Uterus (tissue), 4 donors: Measurements from ENCODE around the gene SLC25A26. TPM values are rescaled to one million over a fixed set of nuclear protein-coding genes. Genes with fewer than 3 reads are reported as not detected.

ENCODE experiments used
- DNase-seq, 2 donors: peaks; one replicate each; pipeline ENCODE4 v3.0.0-alpha.2; 2019 to 2020
- H3K27ac ChIP-seq, 2 donors: fragments of 200-600 bp; sonication (generic); 1 replicate in 1 of 2; 2 replicates in 1 of 2; pipeline ENCODE4 v1.5.1; 2016 to 2018
- H3K27me3 ChIP-seq, 2 donors: fragments of 200-600 bp; sonication (generic); one replicate each; pipeline ENCODE4 v1.5.1; 2018 to 2019; ENCODE audit warnings: control low read depth in 1 of 2
- H3K36me3 ChIP-seq, 2 donors: fragments of 200-600 bp; sonication (generic); one replicate each; pipeline ENCODE4 v1.5.1; 2019; ENCODE audit warnings: control low read depth in 1 of 2
- H3K4me1 ChIP-seq, 2 donors: fragments of 200-600 bp; sonication (generic); one replicate each; pipeline ENCODE4 v1.5.1; 2018 to 2019; ENCODE audit warnings: control low read depth in 1 of 2
- H3K4me3 ChIP-seq, 2 donors: fragments of 200-600 bp; sonication (generic); 1 replicate in 1 of 2; 2 replicates in 1 of 2; pipeline ENCODE4 v1.5.1; 2018 to 2019; ENCODE audit warnings: mild to moderate bottlenecking in 1 of 2
- H3K9me3 ChIP-seq, 2 donors: fragments of 200-600 bp; sonication (generic); one replicate each; pipeline ENCODE4 v1.5.1; 2019; ENCODE audit warnings: control low read depth in 1 of 2
- CTCF ChIP-seq, 4 experiments: fragments of 200-600 bp in 2 of 4; fragments of 450-650 bp in 2 of 4; sonication (generic) in 2 of 4; IDR thresholded peaks; one replicate each; pipeline ENCODE4 v1.5.1; 2016 to 2019; ENCODE audit warnings: antibody characterized with exemption in 4 of 4, mild to moderate bottlenecking in 2 of 4, moderate library complexity in 1 of 4
- POLR2A ChIP-seq, 2 donors: fragments of 450-650 bp; IDR thresholded peaks; one replicate each; pipeline ENCODE4 v1.6.1; 2016; ENCODE audit warnings: antibody characterized with exemption in 2 of 2, mild to moderate bottlenecking in 1 of 2, moderate library complexity in 1 of 2
- intact Hi-C: fragments of 100-400 bp; cut with DNase I; formaldehyde crosslinking; loops from one replicate; pipeline ENCODE4 v1.15.1; 2023; ENCODE audit warnings: low total_unique reads
- total RNA-seq, 4 donors: library from RNA; depleted of rRNA in 3 of 4; stranded (reverse); fragments of >200 nt in 3 of 4; gene quantifications; one replicate each; pipeline versions ENCODE4 v1.1.0 to v1.2.4, GENCODE V29; 2014 to 2023
- donor health status: DM: yes; HTN: yes; CAD: no.

SLC25A26 gene
- total RNA-seq, 4 donors from 2014 or later: 10.6 to 24.9 (median 17.8) TPM

- TF ChIP-seq POLR2A (IDR thresholded peaks at IDR 0.05) (no peak), CTCF (IDR thresholded peaks at IDR 0.05) (no peak)
- Histone ChIP-seq H3K4me3 (no peak overlapping the region), H3K27ac (peak overlapping the region in 1 of 2 donors; percentile 53), H3K9me3 (no peaks in the 10 kb centered on the region), H3K4me1 (peaks cover 10 to 16% of the 10 kb centered on the region in 2 donors), H3K36me3 (no peaks in the 10 kb centered on the region), H3K27me3 (no peaks in the 10 kb centered on the region)
- DNase-seq: no peak
- intact Hi-C loops: no loop called here
Measured at GRCh38 chr3:66394753-66395249, 174.0 kb downstream of the SLC25A26 start.

- no peaks in the 10 kb centered on the region for H3K36me3 ChIP-seq
Measured at GRCh38 chr3:66395635-66396034, 174.8 kb downstream of the SLC25A26 start.

GRCh38 chr3:66396161-66396760, 175.5 kb downstream of the SLC25A26 start:
- intact Hi-C loops: no loop called here
- H3K36me3 ChIP-seq: no peaks in the 10 kb centered on the region
- TF ChIP-seq CTCF (IDR thresholded peaks at IDR 0.05) (no peak), POLR2A (IDR thresholded peaks at IDR 0.05) (no peak)
- H3K27ac ChIP-seq: no peak overlapping the region
- H3K9me3 ChIP-seq: no peaks in the 10 kb centered on the region
- DNase-seq: no peak
- H3K4me1 ChIP-seq: peaks cover 10 to 16% of the 10 kb centered on the region in 2 donors
- no peak overlapping the region for H3K4me3 ChIP-seq
- H3K27me3 ChIP-seq: no peaks in the 10 kb centered on the region

More at GRCh38 chr3:66395635-66396034, 174.8 kb downstream of the SLC25A26 start:
- H3K9me3 ChIP-seq: no peaks in the 10 kb centered on the region
- peaks cover 10 to 16% of the 10 kb centered on the region in 2 donors for H3K4me1 ChIP-seq
- intact Hi-C loops: no loop called here
- no peaks in the 10 kb centered on the region for H3K27me3 ChIP-seq
- H3K27ac ChIP-seq: no peak overlapping the region
- DNase-seq: no peak
- TF ChIP-seq POLR2A (IDR thresholded peaks at IDR 0.05) (no peak), CTCF (IDR thresholded peaks at IDR 0.05) (no peak)
- H3K4me3 ChIP-seq: no peak overlapping the region

- intact Hi-C loops: no loop called here
- TF ChIP-seq CTCF (IDR thresholded peaks at IDR 0.05) (no peak), POLR2A (IDR thresholded peaks at IDR 0.05) (no peak)
- no peaks in the 10 kb centered on the region for H3K36me3 ChIP-seq
Measured at GRCh38 chr3:66396888-66397287, 176.1 kb downstream of the SLC25A26 start.

GRCh38 chr3:66397745-66398144, 176.9 kb downstream of the SLC25A26 start:
- DNase-seq: peak in 1 of 2 donors; percentile 50
- H3K36me3 ChIP-seq: no peaks in the 10 kb centered on the region
- intact Hi-C loops: no loop called here
- peaks cover 6 to 16% of the 10 kb centered on the region in 2 donors for H3K4me1 ChIP-seq
- peak overlapping the region in 1 of 2 donors; percentile 6 for H3K27ac ChIP-seq
- H3K4me3 ChIP-seq: no peak overlapping the region
- H3K9me3 ChIP-seq: no peaks in the 10 kb centered on the region
- H3K27me3 ChIP-seq: no peaks in the 10 kb centered on the region
- no peak for TF ChIP-seq CTCF (IDR thresholded peaks at IDR 0.05)
- no peak for TF ChIP-seq POLR2A (IDR thresholded peaks at IDR 0.05)

More at GRCh38 chr3:66396888-66397287, 176.1 kb downstream of the SLC25A26 start:
- no peaks in the 10 kb centered on the region for H3K27me3 ChIP-seq
- DNase-seq: no peak
- H3K9me3 ChIP-seq: no peaks in the 10 kb centered on the region
- no peak overlapping the region for H3K27ac ChIP-seq
- H3K4me3 ChIP-seq: no peak overlapping the region
- peaks cover 10 to 16% of the 10 kb centered on the region in 2 donors for H3K4me1 ChIP-seq
